Central memory CD4-positive, alpha-beta T cell (primary cell): ENCODE results near the gene GMPPB.
"Not testable (repeated sequence)": the region's sequence is repeated elsewhere in the genome, so short reads cannot be mapped to it uniquely, and the experiment has no call there.

Experiments used
- DNase-seq: peaks from one replicate; pipeline ENCODE4 v3.0.0; 2022

Gene GMPPB

DNA sequence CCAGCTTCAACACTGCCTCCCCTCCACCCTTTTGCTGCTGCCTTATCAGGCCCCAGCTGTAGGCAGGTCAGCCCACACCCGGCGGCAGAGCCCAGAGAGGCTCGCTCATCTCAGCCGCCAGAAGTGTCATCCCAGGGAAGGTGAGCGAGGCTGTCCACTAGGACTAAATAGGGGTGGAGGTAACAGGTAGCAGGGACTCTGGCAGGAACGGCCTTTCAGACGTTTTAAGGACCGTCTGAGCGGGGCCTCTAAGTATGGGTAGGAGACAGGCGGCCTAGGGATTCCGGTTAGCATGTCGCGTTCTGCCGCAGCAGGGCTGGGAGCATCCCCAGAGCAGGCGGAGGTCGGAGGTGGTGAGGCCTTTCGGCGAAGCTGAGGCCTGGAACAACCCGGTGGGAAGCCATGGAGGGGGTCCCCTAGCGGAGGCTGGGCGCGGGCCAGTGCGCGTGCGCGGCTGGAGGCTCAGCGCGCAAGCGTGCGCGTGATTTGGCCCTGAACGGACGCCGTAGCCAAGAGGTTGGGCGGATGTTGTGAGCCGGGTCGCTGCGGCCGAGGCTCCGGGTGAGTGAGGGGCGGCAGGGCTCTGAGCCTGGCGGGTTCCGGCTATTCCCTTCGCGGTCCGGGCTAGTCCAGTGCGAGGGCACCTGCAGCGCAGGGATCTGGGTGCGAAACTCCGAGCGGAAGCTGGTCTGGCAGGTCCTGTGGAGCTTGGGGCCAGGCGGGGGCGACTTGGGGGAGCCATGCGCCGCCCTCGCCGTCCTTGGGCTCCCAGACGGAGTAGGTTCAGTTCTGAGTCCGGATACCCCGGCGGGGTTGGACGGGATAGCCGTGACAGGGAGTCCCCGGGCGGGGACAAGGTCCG lies 34.5 kb downstream of the GMPPB start, which contains the start of the genes MST1 and RNF123:
MST1 (minus strand) TSS at position 429 of the 862 bp plus-strand sequence. CDS start 783 bp downstream, outside the sequence.
RNF123 (plus strand) TSS at position 512 of the 862 bp plus-strand sequence. CDS start 1,609 bp downstream, outside the sequence.
- peak; percentile 92 for DNase-seq

DNA sequence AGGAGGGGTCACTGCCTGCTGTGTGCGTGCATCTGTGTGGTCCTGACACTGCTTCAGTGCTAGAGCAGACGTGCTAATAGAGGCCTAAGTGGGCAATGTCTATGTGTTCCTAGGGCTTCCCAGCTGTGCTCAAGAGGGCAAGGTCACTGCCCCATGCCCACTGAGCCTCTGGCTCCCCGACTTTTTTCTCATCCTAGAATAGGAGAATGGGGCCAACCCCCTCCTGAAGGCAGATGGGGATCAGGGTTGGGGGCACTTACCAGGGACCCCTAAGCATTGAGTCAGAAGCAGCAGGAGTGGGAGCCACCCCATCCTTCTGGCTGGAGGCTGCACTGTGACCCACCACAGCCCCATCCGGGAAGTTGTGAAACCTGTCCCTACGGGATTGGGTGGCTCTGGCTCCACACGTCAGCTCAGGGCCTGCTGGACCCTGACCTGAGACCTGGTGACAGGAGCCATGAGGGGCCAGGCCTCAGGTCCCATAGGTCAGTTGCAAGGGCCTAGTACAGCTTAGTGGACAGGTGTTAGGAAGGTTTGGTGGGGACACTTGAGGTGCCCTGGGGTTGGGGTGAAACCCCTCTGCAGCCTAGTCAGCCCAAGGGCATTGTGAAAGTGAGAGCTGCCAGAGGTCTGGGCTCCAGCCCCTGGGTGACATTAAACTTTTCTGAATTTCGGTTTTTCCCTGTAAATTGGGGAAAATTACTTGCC lies 35.3 kb downstream of the GMPPB start:
- not testable (repeated sequence) for DNase-seq

DNA sequence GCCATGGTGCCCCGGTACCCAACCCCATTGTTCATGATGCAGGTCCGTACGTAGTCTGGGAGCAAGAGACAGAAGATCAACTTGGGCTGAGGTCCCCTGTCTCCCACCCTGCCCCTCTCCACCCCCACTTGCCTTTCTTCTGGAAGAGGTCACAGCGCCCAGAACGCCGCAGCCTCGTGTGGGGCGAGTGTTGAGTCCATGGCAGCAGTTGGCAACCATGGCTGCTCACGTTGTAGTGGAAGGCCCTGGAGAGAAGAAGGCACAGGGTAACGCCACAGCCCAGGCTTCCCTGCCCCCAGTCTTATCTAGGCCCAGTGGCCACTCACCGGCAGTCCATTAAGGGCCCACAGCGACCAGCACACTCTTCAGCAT lies 36.3 kb downstream of the GMPPB start:
- DNase-seq = not testable (repeated sequence)

DNA sequence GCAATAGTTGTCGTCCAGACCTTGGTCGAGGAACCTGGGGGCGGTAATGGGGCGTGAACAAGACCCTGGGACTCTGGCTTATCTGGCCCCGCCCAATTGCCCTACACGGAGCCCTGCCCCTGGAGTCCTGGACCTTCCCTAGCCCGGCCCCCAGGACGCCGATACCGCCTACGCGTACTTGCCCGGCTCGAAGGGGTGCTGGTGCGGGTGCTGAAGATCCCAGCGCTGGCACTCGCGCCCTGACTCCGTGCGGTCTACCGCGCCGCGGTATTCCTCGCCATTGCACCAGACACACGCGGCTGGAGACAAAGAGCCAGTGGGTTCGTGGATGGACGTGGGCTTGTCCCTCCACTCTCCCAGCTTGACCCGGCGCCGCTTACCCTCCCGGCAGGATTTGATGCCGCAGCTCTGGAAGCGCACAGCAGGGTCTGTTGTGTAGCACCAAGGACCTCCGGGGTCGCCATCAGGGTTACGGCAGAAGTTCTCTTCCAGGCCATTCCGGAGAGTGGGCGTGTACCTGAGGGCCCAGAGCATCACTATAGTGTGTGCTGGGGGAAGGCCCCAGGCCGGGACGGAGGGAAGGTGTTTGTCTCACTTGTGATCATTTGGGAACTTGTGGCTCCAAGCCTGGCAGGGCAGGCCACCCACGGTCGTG lies 36.9 kb downstream of the GMPPB start:
- not testable (repeated sequence) for DNase-seq

DNA sequence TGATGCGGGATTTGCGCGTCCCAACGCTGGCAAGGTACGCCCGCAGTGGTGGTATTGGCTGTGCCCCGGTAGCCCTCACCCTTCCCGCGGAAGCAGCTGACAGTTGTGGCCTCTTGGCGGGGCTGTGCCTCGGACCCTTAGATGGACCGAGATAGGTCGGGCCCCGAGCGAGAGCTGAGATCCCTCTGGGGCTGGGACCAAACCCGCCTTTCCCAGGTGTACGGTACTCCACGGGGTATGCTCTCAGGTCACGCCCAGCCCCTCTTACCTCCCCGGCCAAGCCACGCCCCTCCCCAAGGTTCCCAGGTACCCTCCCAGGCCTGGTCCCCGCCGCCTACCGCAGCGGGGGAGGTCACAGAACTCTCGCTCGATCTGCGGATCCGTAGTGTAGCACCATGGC lies 37.4 kb downstream of the GMPPB start:
- DNase-seq = peak; percentile 22

DNA sequence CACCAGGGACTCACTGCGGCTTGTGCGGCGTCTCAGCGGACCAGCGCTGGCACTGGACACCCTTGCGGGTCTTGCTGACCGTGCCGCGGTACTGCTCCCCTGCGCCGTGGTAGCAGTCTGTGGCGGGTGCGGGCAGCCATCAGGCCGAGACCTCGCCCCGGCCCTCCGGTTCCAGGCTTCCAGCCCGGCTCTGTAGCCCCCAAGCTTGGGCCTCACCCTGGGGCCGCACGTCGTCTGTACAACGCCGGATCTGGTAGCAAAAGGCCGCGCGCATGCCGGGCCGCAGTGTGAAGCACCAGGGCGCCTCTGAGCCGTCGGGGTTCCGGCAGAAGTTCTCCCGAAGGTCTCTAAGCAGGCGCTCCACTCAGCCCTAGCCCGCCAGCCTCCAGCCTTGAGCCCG lies 37.9 kb downstream of the GMPPB start:
- not testable (repeated sequence) for DNase-seq

DNA sequence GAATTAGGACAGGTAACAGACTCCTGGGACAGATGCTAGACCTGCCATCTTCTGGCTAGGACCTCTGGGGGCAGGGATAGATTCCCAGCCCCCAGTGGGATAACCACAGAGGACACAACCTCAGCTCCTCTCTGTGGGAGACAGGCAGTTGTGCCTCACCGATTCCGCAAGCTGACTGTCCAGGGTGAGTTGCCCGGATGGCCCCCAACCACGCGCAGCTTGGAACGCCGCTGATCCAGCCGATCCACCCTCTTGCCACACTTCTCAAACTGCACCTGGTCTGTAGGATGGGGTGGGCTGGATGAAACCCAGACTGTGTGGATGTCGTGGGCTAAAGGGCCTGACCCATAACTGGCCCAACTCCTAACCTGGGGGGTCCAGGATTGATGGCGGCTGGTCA lies 38.6 kb downstream of the GMPPB start:
- DNase-seq = not testable (repeated sequence)

DNA sequence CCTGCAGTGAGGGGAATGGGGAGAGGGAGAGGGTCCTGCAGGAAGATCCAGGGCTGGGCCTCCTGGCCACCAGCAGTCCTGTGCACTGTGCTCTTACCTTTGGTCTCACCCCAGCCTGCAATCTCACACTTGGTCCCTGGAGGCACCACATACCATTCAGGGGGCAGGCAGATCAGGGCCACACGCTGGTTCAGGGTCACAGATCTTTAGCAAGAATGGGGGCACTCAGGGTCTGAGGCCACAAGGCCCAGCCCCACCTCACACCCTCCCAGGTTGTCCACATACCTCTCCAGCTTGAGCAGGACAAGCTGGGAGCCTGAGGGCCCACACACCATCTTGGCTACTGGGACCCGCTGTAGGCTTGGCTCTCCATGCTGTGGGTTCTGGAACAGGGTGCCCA lies 39.3 kb downstream of the GMPPB start:
- not testable (repeated sequence) for DNase-seq

DNA sequence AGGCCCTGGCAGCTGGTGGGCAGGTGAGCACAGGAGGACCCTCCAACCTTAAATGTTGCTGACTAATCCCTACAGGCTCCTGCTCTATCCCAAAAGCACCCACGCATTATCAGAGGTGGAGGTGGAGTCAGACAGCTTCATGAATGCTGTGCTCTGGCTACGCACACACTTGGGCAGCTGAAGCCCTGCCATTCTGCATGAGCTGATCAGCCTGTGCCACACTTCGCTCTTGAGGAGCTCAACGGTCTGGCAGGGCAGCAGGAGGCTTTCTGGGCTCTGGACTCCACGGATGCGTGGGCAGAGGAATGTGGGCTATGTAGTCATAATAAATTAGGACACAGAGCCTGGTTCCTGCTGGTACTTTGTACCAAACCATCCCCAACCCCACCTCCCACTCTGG lies 40.6 kb downstream of the GMPPB start:
- no peak for DNase-seq

DNA sequence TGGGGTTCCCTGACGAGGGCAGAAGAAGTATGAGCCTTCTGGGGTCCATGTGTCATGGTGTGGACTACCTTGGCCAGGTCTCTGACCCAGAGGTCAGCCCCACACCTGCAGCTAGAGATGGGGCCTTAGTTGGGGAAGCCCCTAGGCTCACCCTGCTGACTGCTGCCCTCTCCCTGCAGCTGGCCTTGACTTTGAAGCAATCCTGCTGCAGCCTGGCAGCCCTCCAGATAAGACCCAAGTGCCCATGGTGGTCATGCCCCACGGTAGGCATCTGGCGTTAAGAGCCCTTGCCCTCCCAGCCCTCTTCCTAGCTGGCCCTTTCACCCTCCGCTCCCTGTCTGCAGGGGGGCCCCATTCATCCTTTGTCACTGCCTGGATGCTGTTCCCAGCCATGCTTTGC lies 42.2 kb downstream of the GMPPB start:
- DNase-seq = no peak

DNA sequence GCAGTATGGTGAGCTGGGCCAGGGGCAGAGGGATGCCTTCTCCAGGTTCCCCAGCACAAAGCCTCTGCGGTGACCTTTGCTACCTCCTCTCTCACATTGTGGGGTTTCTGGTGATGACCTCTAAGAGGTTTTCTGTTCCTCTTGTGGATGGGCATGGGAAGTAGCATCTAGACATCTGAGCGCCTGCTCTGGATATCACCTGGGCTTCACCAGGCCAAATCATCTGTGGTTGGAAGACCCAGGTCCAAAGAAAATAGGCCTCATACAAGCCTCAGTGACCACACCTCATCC lies 42.6 kb downstream of the GMPPB start:
- no peak for DNase-seq

DNA sequence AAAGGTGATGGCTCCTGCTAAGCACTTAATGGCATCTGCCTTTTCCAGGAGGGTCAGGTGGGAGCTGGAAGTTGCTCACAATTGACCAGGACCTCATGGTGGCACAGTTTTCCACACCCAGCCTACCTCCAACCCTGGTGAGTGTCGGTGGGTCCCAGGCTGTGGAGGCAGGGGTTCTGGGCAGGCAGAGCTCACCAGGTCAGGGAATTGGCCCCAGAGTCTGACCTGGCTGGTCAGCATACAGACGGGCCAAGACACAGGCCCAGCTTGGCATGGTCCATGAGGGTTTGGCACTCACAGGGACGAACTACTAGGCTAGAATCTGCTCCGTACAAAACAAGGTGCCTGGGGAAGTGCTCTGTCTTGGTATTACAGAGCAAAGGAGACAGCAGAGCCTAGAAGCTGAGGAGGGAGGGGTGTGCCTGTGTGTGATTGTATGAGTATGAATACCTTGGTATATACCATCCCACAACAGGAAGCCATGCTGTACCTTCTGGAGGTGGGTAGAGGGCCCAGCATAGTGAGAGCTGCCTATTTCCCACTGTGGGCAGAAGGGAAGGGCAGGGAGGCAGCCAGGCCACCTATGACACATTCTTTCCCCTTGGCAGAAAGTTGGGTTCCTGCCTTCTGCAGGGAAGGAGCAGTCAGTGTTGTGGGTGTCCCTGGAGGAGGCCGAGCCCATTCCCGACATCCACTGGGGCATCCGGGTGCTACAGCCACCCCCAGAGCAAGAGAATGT lies 43.1 kb downstream of the GMPPB start:
- DNase-seq = no peak

DNA sequence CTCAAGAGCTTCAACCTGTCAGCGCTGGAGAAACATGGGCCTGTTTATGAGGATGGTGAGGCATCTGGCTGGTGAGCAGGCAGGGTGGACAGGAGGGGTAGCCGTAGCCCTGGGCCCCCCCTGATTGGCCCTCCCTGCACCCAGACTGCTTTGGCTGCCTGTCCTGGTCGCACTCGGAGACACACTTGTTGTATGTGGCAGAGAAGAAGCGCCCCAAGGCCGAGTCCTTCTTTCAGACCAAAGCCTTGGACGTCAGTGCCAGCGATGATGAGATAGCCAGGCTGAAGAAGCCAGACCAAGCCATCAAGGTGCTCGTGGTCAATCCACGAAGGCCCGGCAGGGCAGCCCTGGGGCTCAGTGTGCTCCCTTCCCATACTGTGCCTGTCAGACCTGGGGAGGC lies 47.8 kb downstream of the GMPPB start:
- no peak for DNase-seq

DNA sequence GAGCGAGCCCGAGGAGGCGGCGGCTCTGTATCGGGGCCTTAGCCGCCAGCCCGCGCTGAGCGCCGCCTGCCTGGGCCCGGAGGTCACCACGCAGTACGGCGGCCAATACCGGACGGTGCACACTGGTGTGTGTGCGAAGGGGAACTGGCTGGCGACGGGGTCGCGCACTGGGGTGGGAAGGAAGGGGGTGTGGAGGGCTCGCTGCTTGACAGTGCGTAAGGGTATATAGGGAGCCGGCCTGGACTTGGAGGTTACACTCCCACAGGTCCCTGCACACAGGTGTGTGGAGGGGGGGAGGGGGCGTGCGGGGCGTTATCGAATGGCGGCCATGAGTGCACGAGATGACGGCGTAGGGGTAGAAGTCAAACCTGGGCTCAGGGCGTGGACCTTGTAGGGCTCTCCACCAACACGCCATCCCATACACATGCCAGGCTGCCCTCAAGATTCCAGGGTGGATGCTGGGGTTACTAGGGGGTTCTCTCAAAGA lies 49.2 kb downstream of the GMPPB start:
- no peak for DNase-seq

DNA sequence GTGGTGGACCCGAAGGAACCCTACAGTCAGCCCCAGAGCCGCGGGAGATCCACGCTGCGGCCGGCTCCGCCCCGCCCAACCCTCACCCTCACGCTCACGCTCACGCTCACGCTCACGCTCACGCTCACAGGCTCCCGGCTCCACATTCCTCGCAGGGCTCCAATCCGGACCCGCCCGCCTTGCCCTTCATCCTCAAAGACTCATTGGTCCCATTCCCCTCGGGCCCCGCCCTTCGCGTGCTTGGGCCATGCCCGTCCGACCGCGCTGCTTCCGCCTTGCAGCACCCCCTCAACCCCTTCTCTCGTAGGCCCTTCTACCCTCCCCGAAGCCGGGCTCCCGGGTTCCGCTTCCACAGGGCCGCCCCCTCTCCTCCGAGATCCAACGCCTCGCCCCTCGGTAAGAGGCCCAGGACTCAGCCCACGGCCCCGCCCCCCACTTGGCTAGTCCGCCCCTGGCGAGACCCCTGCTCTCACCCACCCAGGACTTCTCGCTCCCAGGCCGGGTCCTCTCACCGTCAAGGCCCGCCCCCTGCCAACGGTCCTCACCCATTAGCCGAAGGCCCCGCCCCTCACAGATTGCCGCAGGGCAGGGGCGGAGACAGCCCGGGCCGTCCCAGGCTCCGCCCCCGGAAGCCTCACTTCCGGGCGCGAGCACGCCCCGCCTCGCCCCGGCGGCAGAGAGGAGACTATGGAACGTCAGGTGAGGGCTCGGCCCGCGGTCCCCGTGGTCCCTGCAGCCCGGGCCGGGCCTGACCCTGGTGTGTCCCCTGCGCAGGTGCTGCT lies 49.8 kb downstream of the GMPPB start, which contains the start of gene APEH:
APEH (plus strand) TSS at position 637 of the 782 bp plus-strand sequence; CDS start at position 688, 51 bp downstream.
- peak; percentile 97 for DNase-seq

DNA sequence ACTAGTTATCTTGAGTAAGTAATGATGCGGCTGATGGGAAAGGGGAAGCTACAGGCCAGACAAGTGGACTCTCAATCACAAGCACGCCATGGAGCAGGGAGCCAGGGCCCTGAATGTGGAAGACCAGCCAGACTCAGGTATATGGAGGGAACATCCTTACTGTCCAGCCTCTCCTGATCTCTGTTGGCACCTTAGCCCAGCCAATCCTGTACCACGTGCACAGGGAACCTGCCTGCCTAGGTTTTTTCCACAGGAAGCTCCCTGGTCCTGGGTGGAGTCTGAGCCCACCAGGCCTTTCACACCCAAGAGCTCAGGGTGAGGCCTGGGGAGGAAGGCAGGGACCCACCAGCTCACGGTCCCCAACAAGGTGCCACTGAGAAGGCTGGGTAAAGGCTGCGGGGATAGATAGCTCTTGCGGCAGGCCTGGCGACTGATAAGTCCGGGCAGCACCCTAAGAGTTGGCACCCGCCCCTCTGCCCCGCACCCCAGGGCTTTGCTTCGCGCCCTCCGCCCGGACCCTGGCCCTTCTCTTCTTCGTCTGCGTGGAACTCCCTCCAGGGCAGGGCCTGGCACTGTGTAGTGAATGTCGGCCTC lies 50.5 kb downstream of the GMPPB start:
- DNase-seq = no peak

DNA sequence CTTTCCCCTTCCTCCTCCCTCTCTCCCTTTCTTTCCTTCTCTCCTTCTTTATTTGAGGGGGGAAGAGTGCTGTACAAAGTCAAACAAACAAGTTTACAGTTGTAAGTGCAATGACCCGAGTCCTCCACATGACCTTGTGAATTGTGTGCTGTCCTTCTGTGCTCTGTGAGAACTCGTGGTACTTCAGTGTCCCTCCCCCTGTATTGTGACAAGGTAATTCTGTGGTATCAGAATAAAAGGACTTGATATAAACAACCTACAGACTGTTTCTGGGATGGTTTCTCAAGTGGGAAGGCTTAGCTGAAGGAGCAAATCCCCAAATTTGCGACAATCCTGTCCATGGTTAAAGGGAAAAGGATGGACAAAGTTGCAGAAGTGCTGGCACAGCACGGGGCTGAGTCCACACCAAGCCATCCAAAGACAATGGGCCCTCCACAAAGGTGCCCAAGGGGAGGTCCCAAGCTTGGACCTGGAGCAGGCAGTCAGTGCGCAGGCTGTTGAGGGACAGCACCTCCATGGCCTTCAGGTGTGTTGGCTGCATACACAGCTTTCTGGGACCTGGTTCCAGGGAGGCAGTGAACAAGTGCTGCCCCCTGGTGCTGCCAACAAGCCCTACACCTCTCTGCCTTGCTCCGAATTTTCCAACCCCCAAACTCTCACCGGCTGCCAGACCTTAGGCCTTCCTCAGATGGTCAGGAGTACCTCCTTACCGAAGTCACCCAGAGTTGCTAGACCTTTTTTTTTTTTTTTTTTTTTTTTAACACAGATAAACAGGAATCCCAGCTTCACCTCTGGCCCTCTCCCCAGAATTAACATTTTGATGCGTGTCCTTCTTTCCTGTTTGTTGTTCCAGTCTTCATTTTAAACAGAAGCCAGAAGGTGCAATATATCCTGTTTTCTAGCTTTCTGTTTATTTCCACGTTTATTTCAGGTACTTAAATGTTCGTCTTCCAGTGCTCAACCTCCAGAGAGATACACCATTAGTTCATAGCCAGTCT lies 52.2 kb downstream of the GMPPB start:
- DNase-seq = peak; percentile 63

DNA sequence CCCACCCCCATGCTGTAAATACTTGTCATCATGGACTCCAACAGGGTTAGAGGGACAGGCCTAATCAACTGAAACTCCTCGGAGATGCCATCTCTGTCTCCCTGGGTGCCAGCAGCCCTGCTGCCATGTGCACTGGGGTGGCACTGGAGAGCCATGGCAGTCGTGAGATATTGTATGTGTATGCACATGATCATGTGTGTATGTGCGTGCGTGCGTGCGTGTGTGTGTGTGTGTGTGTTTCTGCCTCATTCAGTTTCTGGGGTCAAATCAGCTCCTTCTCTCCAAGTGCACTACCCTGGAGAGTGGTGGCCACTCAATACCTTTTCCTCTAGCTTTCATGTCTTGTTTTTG lies 52.8 kb downstream of the GMPPB start:
- no peak for DNase-seq
